K562 (cell line): ENCODE data around the gene ZNF471.

Source experiments
- ARNT ChIP-seq, 2 experiments: fragments of 450-650 bp; IDR thresholded peaks; 2 replicates each; pipeline ENCODE4 v1.6.1; 2016; ENCODE audit warnings: mild to moderate bottlenecking in 1 of 2
- BCLAF1 ChIP-seq, 2 experiments: fragments of 450-650 bp in 1 of 2; IDR thresholded peaks; 2 replicates each; pipeline ENCODE4 v1.6.1; 2011 to 2017; ENCODE audit warnings: low read depth in 2 of 2, antibody characterized with exemption in 1 of 2, borderline replicate concordance in 1 of 2, low read length in 1 of 2, mild to moderate bottlenecking in 1 of 2, mixed read lengths in 1 of 2; ENCODE audit not compliant: control insufficient read depth in 1 of 2
- BHLHE40 ChIP-seq: IDR thresholded peaks from 2 replicates; pipeline ENCODE4 v1.6.1; 2011; ENCODE audit warnings: low read length, improper control_type of control experiment
- CCNT2 ChIP-seq: IDR thresholded peaks from 2 replicates; pipeline ENCODE4 v1.6.1; 2011; ENCODE audit warnings: borderline replicate concordance, low read depth, mild to moderate bottlenecking, moderate library complexity, mixed read lengths, low read length; ENCODE audit not compliant: insufficient read length; ENCODE audit errors: extremely low read depth
- CTCF ChIP-seq, 3 experiments: IDR thresholded peaks in 2 of 3; conservative IDR thresholded peaks in 1 of 3; 2 replicates each; pipeline ENCODE4 v1.5.1; 2011 to 2012; ENCODE audit warnings: low read length in 3 of 3, mild to moderate bottlenecking in 3 of 3, control low read depth in 2 of 3, improper control_type of control experiment in 1 of 3, inconsistent platforms in 1 of 3, low read depth in 1 of 3, mixed read lengths in 1 of 3, moderate library complexity in 1 of 3; ENCODE audit not compliant: insufficient read depth in 2 of 3
- KLF13 ChIP-seq: fragments of 450-650 bp; IDR thresholded peaks from 2 replicates; pipeline ENCODE4 v1.6.1; 2016; ENCODE audit warnings: missing genetic modification characterization, low read depth, mild to moderate bottlenecking, missing compliant biosample characterization, moderate library complexity, borderline replicate concordance
- PKNOX1 ChIP-seq: fragments of 450-650 bp; IDR thresholded peaks from 2 replicates; pipeline ENCODE4 v1.6.1; 2016
- SMAD1 ChIP-seq: fragments of 150-350 bp; IDR thresholded peaks from 2 replicates; pipeline ENCODE4 v1.6.1; 2014; ENCODE audit warnings: low read length, low read depth; ENCODE audit not compliant: partially characterized antibody
- SRSF7 ChIP-seq: fragments of 200-400 bp; formaldehyde crosslinking; optimal IDR thresholded peaks from 2 replicates; pipeline ENCODE3; 2017; ENCODE audit warnings: mild to moderate bottlenecking, low read depth, low read length
- THRA ChIP-seq: fragments of 450-650 bp; IDR thresholded peaks from 2 replicates; pipeline ENCODE4 v1.6.1; 2017; ENCODE audit warnings: mild to moderate bottlenecking, moderate library complexity
- YBX1 ChIP-seq: fragments of 450-650 bp; IDR thresholded peaks from 2 replicates; pipeline ENCODE4 v1.7.1; 2016; ENCODE audit warnings: mild to moderate bottlenecking
- ZFP36 ChIP-seq: fragments of 150-350 bp; IDR thresholded peaks from 2 replicates; pipeline ENCODE4 v1.6.1; 2018; ENCODE audit warnings: low read length, low read depth; ENCODE audit not compliant: partially characterized antibody
- ZNF143 ChIP-seq: sonication (generic); formaldehyde crosslinking; IDR thresholded peaks from 2 replicates; pipeline ENCODE4 v1.9.0; 2022; ENCODE audit warnings: mild to moderate bottlenecking, missing genetic modification reagents
- TF ChIP-seq, protein P1 (sequence below): fragments of 450-650 bp; IDR thresholded peaks from 2 replicates; pipeline ENCODE4 v1.7.1; 2018; ENCODE audit warnings: mild to moderate bottlenecking, low read depth; ENCODE audit not compliant: partially characterized antibody

DNA sequence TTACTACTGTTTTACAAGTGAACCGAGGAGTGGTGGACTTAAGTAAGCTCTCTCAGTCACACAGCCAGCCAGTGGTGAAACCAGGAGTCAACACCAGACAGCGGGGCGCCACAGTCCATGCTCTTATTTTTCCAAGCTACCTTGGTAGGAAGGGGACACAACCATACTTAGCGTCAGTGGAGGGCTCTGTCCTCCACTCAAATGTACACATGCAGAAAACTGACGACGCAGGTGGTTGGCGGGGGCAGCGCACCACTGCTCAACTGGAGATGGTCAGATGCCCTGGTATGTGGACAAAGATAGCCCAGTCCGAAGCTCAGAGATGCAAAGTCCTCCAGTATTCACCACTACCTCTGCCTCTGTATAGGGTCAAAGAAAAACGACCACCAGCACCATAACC, 31.6 kb upstream of the ZNF471 start:
- no peak for TF ChIP-seq KLF13 (tag)
- TF ChIP-seq, protein P1, sequence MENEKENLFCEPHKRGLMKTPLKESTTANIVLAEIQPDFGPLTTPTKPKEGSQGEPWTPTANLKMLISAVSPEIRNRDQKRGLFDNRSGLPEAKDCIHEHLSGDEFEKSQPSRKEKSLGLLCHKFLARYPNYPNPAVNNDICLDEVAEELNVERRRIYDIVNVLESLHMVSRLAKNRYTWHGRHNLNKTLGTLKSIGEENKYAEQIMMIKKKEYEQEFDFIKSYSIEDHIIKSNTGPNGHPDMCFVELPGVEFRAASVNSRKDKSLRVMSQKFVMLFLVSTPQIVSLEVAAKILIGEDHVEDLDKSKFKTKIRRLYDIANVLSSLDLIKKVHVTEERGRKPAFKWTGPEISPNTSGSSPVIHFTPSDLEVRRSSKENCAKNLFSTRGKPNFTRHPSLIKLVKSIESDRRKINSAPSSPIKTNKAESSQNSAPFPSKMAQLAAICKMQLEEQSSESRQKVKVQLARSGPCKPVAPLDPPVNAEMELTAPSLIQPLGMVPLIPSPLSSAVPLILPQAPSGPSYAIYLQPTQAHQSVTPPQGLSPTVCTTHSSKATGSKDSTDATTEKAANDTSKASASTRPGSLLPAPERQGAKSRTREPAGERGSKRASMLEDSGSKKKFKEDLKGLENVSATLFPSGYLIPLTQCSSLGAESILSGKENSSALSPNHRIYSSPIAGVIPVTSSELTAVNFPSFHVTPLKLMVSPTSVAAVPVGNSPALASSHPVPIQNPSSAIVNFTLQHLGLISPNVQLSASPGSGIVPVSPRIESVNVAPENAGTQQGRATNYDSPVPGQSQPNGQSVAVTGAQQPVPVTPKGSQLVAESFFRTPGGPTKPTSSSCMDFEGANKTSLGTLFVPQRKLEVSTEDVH = no peak
- TF ChIP-seq ARNT (IDR thresholded peaks at IDR 0.05) = no peak
- no peak for TF ChIP-seq THRA
- TF ChIP-seq ZNF143 (CRISPR knock-in tag) = no peak
- TF ChIP-seq CTCF (IDR thresholded peaks at IDR 0.05 in 2 of 3, conservative IDR thresholded peaks at IDR 0.05 in 1 of 3; ENCODE audit: insufficient read depth in 2 of 3, low read depth in 1 of 3, low read length in 3 of 3) = no peak
- TF ChIP-seq CCNT2 = no peak
- no peak for TF ChIP-seq BCLAF1 (IDR thresholded peaks at IDR 0.05; ENCODE audit: borderline replicate concordance in 1 of 2, control insufficient read depth in 1 of 2, low read depth in 2 of 2, low read length in 1 of 2)
- TF ChIP-seq PKNOX1 = no peak
- TF ChIP-seq ZFP36 = no peak
- no peak for TF ChIP-seq SMAD1
- TF ChIP-seq YBX1 = no peak
- TF ChIP-seq SRSF7 = no peak
- TF ChIP-seq BHLHE40 = no peak
